ENCODE data around the gene PLEKHG4.

PLEKHG4 gene

GRCh38 chr16:67329901-67330300 is 50.6 kb downstream of the PLEKHG4 start:
- no peaks in the 10 kb centered on the region for H3K27me3 ChIP-seq (ENCODE audit: low read depth, low read length)
- H3K9ac ChIP-seq (ENCODE audit: low read length), result no peak overlapping the region
- H3K79me2 ChIP-seq (ENCODE audit: low read length), result no peaks in the 10 kb centered on the region
- no peaks in the 10 kb centered on the region for H3K9me3 ChIP-seq (ENCODE audit: insufficient read depth, low read length)
- no peak overlapping the region for H2AFZ ChIP-seq (ENCODE audit: low read depth, low read length)
- TF ChIP-seq EZH2phosphoT487 (IDR thresholded peaks at IDR 0.05; ENCODE audit: low read depth) (no peak), CTCF (IDR thresholded peaks at IDR 0.05; ENCODE audit: low read depth, low read length) (no peak)
- H4K20me1 ChIP-seq (ENCODE audit: insufficient read depth, low read length), result no peaks in the 10 kb centered on the region
- H3K36me3 ChIP-seq (replicated peaks; ENCODE audit: low read depth, low read length), result no peaks in the 10 kb centered on the region
- no peak overlapping the region for H3K27ac ChIP-seq (ENCODE audit: low read length)
- H3K4me1 ChIP-seq (ENCODE audit: low read length), result peaks cover 10% of the 10 kb centered on the region
- no peak overlapping the region for H3K4me3 ChIP-seq (ENCODE audit: low read length)
- no peak overlapping the region for H3K4me2 ChIP-seq (ENCODE audit: low read length)

GRCh38 chr16:67333315-67333714 is 54.0 kb downstream of the PLEKHG4 start:
- H3K9me3 ChIP-seq (ENCODE audit: insufficient read depth, low read length), result no peaks in the 10 kb centered on the region
- H3K4me3 ChIP-seq (ENCODE audit: low read length), result no peak overlapping the region
- H4K20me1 ChIP-seq (ENCODE audit: insufficient read depth, low read length), result no peaks in the 10 kb centered on the region
- no peaks in the 10 kb centered on the region for H3K79me2 ChIP-seq (ENCODE audit: low read length)
- H3K27me3 ChIP-seq (ENCODE audit: low read depth, low read length), result no peaks in the 10 kb centered on the region
- H3K9ac ChIP-seq (ENCODE audit: low read length), result no peak overlapping the region
- no peak overlapping the region for H3K4me2 ChIP-seq (ENCODE audit: low read length)
- no peak overlapping the region for H3K27ac ChIP-seq (ENCODE audit: low read length)
- H2AFZ ChIP-seq (ENCODE audit: low read depth, low read length), result no peak overlapping the region
- no peaks in the 10 kb centered on the region for H3K4me1 ChIP-seq (ENCODE audit: low read length)
- H3K36me3 ChIP-seq (replicated peaks; ENCODE audit: low read depth, low read length), result no peaks in the 10 kb centered on the region
- TF ChIP-seq CTCF (IDR thresholded peaks at IDR 0.05; ENCODE audit: low read depth, low read length) (no peak), EZH2phosphoT487 (IDR thresholded peaks at IDR 0.05; ENCODE audit: low read depth) (no peak)

DNA sequence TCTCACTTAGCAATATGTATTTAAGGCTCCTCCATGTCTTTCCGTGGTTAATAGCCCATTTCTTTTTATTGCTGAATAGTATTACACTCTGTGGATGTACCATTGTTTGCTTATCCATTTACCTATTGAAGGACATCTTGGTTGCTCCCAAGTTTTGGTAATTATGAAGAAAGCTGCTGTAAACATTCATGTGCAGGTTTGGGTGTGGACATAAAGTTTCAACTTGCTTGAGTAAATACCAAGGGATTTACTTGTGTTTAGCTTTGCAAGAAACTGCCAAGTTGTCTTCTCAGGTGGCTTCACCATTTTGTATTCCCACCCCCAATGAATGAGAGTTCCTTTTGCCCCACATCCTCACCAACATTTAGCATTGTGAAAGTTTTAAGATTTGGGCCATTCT is 56.8 kb downstream of the PLEKHG4 start:
- H3K4me3 ChIP-seq (ENCODE audit: low read length), result no peak overlapping the region
- no peaks in the 10 kb centered on the region for H3K9me3 ChIP-seq (ENCODE audit: insufficient read depth, low read length)
- no peaks in the 10 kb centered on the region for H3K36me3 ChIP-seq (replicated peaks; ENCODE audit: low read depth, low read length)
- H2AFZ ChIP-seq (ENCODE audit: low read depth, low read length), result no peak overlapping the region
- H3K27ac ChIP-seq (ENCODE audit: low read length), result no peak overlapping the region
- H3K4me2 ChIP-seq (ENCODE audit: low read length), result no peak overlapping the region
- no peaks in the 10 kb centered on the region for H3K4me1 ChIP-seq (ENCODE audit: low read length)
- no peak for TF ChIP-seq EZH2phosphoT487 (IDR thresholded peaks at IDR 0.05; ENCODE audit: low read depth)
- H3K9ac ChIP-seq (ENCODE audit: low read length), result no peak overlapping the region
- H4K20me1 ChIP-seq (ENCODE audit: insufficient read depth, low read length), result no peaks in the 10 kb centered on the region
- H3K27me3 ChIP-seq (ENCODE audit: low read depth, low read length), result no peaks in the 10 kb centered on the region
- no peaks in the 10 kb centered on the region for H3K79me2 ChIP-seq (ENCODE audit: low read length)

DNA sequence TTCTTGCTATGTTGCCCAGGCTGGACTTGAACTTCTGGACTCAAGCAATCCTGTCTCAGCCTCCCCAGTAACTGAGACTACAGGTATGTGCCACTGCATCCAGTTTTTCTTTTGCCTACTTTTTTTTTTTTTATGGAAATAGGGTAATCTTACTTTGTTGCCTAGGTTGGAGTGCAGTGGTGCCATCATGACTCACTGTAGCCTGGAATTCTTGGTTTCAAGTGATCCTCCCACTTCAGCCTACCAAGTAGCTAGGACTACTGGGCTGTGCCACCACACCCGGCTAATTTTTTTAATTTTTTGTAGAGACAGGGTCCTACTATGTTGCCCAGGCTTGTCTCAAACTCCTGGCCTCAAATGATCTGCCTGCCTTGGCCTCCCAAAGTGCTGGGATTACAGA is 57.3 kb downstream of the PLEKHG4 start:
- H3K79me2 ChIP-seq (ENCODE audit: low read length), result no peaks in the 10 kb centered on the region
- H3K4me1 ChIP-seq (ENCODE audit: low read length), result no peaks in the 10 kb centered on the region
- H3K9me3 ChIP-seq (ENCODE audit: insufficient read depth, low read length), result no peaks in the 10 kb centered on the region
- H3K36me3 ChIP-seq (replicated peaks; ENCODE audit: low read depth, low read length), result no peaks in the 10 kb centered on the region
- no peak overlapping the region for H2AFZ ChIP-seq (ENCODE audit: low read depth, low read length)
- H3K27ac ChIP-seq (ENCODE audit: low read length), result no peak overlapping the region
- H4K20me1 ChIP-seq (ENCODE audit: insufficient read depth, low read length), result no peaks in the 10 kb centered on the region
- H3K9ac ChIP-seq (ENCODE audit: low read length), result no peak overlapping the region
- H3K4me2 ChIP-seq (ENCODE audit: low read length), result no peak overlapping the region
- H3K27me3 ChIP-seq (ENCODE audit: low read depth, low read length), result no peaks in the 10 kb centered on the region
- no peak for TF ChIP-seq EZH2phosphoT487 (IDR thresholded peaks at IDR 0.05; ENCODE audit: low read depth)
- TF ChIP-seq CTCF (IDR thresholded peaks at IDR 0.05; ENCODE audit: low read depth, low read length), result no peak
- H3K4me3 ChIP-seq (ENCODE audit: low read length), result no peak overlapping the region

All from OCI-LY3 (cell line).